MCF 10A (cell line): ENCODE results near the gene ZFP62. TPM values are rescaled to one million over a fixed set of nuclear protein-coding genes. Genes with fewer than 3 reads are reported as not detected.

Experiments
- BruUV-seq: library from RNA; stranded (reverse); fragments of 400-500 nt; replicated peaks from 2 replicates; lab custom pipeline; 2021; lab: Mats Ljungman, UMichigan
- CTCF ChIA-PET: fragments of 300-600 bp; sonication (Branson Sonifier 250); formaldehyde crosslinking; extraction: SDS; loops from one replicate; lab custom pipeline; 2021; ENCODE audit warnings: antibody characterized with exemption, inconsistent platforms; lab: Yijun Ruan, JAX
- POLR2A ChIA-PET: fragments of 300-600, 350-650 bp; sonication (Branson Sonifier 250); formaldehyde crosslinking; extraction: SDS; loops from one replicate; lab custom pipeline; 2020; ENCODE audit warnings: antibody characterized with exemption, inconsistent platforms; lab: Yijun Ruan, JAX
- DNase-seq: peaks from one replicate; pipeline ENCODE4 v3.0.0-alpha.2; 2018; ENCODE audit not compliant: unreplicated experiment
- H3K27ac Mint-ChIP-seq: one replicate; pipeline ENCODE4 v1.8.0; 2022; ENCODE audit warnings: mild to moderate bottlenecking, low read depth, mixed read lengths; ENCODE audit not compliant: unreplicated experiment
- H3K27me3 Mint-ChIP-seq: one replicate; pipeline ENCODE4 v1.8.0; 2022; ENCODE audit warnings: mixed read lengths; ENCODE audit not compliant: insufficient read depth, unreplicated experiment
- H3K36me3 Mint-ChIP-seq: one replicate; pipeline ENCODE4 v1.8.0; 2022; ENCODE audit warnings: mild to moderate bottlenecking, moderate library complexity, mixed read lengths; ENCODE audit not compliant: insufficient read depth, unreplicated experiment
- H3K4me1 Mint-ChIP-seq: one replicate; pipeline ENCODE4 v1.8.0; 2022; ENCODE audit warnings: mixed read lengths; ENCODE audit not compliant: insufficient read depth, unreplicated experiment
- H3K4me3 Mint-ChIP-seq: one replicate; pipeline ENCODE4 v1.8.0; 2022; ENCODE audit warnings: mild to moderate bottlenecking, moderate library complexity, mixed read lengths; ENCODE audit not compliant: unreplicated experiment
- H3K9me3 Mint-ChIP-seq: one replicate; pipeline ENCODE4 v1.8.0; 2022; ENCODE audit warnings: mixed read lengths; ENCODE audit not compliant: unreplicated experiment
- CTCF ChIP-seq: fragments of 200-600 bp; IDR thresholded peaks from one replicate; pipeline ENCODE4 v1.8.0; 2022; ENCODE audit warnings: antibody characterized with exemption, mild to moderate bottlenecking; ENCODE audit not compliant: unreplicated experiment
- intact Hi-C: fragments of 100-400 bp; cut with micrococcal nuclease; formaldehyde crosslinking; loops from 2 replicates; pipeline ENCODE4 v1.14.1; 2022
- total RNA-seq: library from RNA; stranded (reverse); gene quantifications from 2 replicates; pipeline ENCODE4 v1.2.3, GENCODE V29; 2022

Gene ZFP62
- total RNA-seq, 1 experiment from 2014 or later: 31.2 TPM

- Mint-ChIP-seq H3K27me3 (no peaks in the 10 kb centered on the region), H3K4me3 (peak overlapping the region; percentile 80), H3K9me3 (no peaks in the 10 kb centered on the region), H3K4me1 (peaks cover 53% of the 10 kb centered on the region), H3K27ac (peak overlapping the region; percentile 75), H3K36me3 (peaks cover 21% of the 10 kb centered on the region)
- TSS peak; percentile 68 for BruUV-seq
- intact Hi-C loops: no loop called here
- ChIA-PET POLR2A (interaction anchor here (0.5 to 6.6 kb wide), 31 partner anchors 9 to 451 kb away, joined by 3 to 78 read pairs (median 4); partner anchors contain the start of genes MGAT1, RACK1, TRIM41 and ZFP62), CTCF (interaction anchor here (1.6 to 3.2 kb wide), 2 partner anchors 9 to 58 kb away, joined by 5 to 10 read pairs; no protein-coding TSS in a partner anchor)
- peak; percentile 98 for DNase-seq
- TF ChIP-seq CTCF: no peak
Observed at GRCh38 chr5:180810210-180810958, 50.7 kb downstream of the ZFP62 start.

GRCh38 chr5:180809403-180810209, 51.5 kb downstream of the ZFP62 start:
- Mint-ChIP-seq H3K36me3 (peaks cover 26% of the 10 kb centered on the region), H3K9me3 (no peaks in the 10 kb centered on the region), H3K4me3 (peak overlapping the region; percentile 80), H3K27me3 (no peaks in the 10 kb centered on the region), H3K27ac (peak overlapping the region; percentile 75), H3K4me1 (peaks cover 59% of the 10 kb centered on the region)
- BruUV-seq: TSS peak; percentile 40
- CTCF ChIA-PET: interaction anchor here (1.3 to 3.2 kb wide), 3 partner anchors 9 to 23 kb away, joined by 6 to 10 read pairs (median 6); no protein-coding TSS in a partner anchor
- POLR2A ChIA-PET: interaction anchor here (0.5 to 6.6 kb wide), 33 partner anchors 8 to 452 kb away, joined by 3 to 78 read pairs (median 4); partner anchors contain the start of genes MGAT1, RACK1, TRIM41 and ZFP62
- intact Hi-C loops: no loop called here
- peak; percentile 97 for DNase-seq
- TF ChIP-seq CTCF: no peak

- DNase-seq: no peak
- Mint-ChIP-seq H3K27me3 (no peaks in the 10 kb centered on the region), H3K4me3 (peak overlapping the region; percentile 80), H3K9me3 (no peaks in the 10 kb centered on the region), H3K36me3 (peaks cover 32% of the 10 kb centered on the region), H3K4me1 (peaks cover 60% of the 10 kb centered on the region), H3K27ac (peak overlapping the region; percentile 75)
- TF ChIP-seq CTCF: no peak
- no TSS peak for BruUV-seq
- ChIA-PET CTCF (interaction anchor here (0.5 to 2.2 kb wide), 5 partner anchors 16 to 400 kb away, joined by 3 to 6 read pairs (median 4); no protein-coding TSS in a partner anchor), POLR2A (interaction anchor here (0.7 to 6.6 kb wide), 10 partner anchors 8 to 400 kb away, joined by 3 to 77 read pairs (median 4); partner anchors contain the start of gene ZFP62)
- intact Hi-C loops: no loop called here
Observed at GRCh38 chr5:180808461-180809000, 52.5 kb downstream of the ZFP62 start.
